ENCODE measurements around the gene IDH3B. TPM values are rescaled to one million over a fixed set of nuclear protein-coding genes. Genes with fewer than 3 reads are reported as not detected.
A peak's percentile ranks its signal among the peaks of the same experiment; 100 is the strongest.

Gene IDH3B
- total and polyA plus RNA-seq, 2 donors (not counting 1 experiment from before 2014, with no cell fraction given) = 131 to 225 TPM

GRCh38 chr20:2691663-2692035, 27.6 kb upstream of the IDH3B start:
- H3K4me1 Mint-ChIP-seq = peaks cover 22% of the 10 kb centered on the region
- no peaks in the 10 kb centered on the region for H4K20me1 ChIP-seq (ENCODE audit: control insufficient read depth, insufficient read depth, low read length, poor library complexity, severe bottlenecking)
- H3K4me3 ChIP-seq (ENCODE audit: control extremely low read depth in 1 of 5, extremely low read depth in 1 of 5, insufficient read depth in 1 of 5, low read depth in 2 of 5, low read length in 4 of 5) = peak overlapping the region in 3 of 5 experiments; percentile 37 to 49 (median 44)
- peak overlapping the region; percentile 69 for H2AFZ ChIP-seq (ENCODE audit: insufficient read depth, low read depth, low read length, poor library complexity, severe bottlenecking)
- peak overlapping the region; percentile 74 for H3K27ac Mint-ChIP-seq
- H3K9me3 Mint-ChIP-seq (ENCODE audit: insufficient read depth) = no peaks in the 10 kb centered on the region
- ChIA-PET POLR2A (no interaction called here), CTCF (interaction anchor here (1.1 kb wide), 1 partner anchor 39 kb away, joined by 4 read pairs; the partner anchor contains the start of gene NOP56)
- no peak for TF ChIP-seq EZH2 (IDR thresholded peaks at IDR 0.05; ENCODE audit: borderline replicate concordance, insufficient read depth, low read depth, low read length, poor library complexity, severe bottlenecking)
- TF ChIP-seq CTCF (IDR thresholded peaks at IDR 0.05) = no peak
- peaks cover 0 to 60% (median 32%) of the 10 kb centered on the region in 4 experiments for H3K27me3 ChIP-seq (replicated peaks in 1 of 4; ENCODE audit: control extremely low read depth in 1 of 4, control insufficient read depth in 3 of 4, insufficient read depth in 4 of 4, low read length in 3 of 4)
- H3K4me1 ChIP-seq (ENCODE audit: control insufficient read depth in 2 of 2, insufficient read depth in 2 of 2, low read length in 2 of 2) = peaks cover 14 to 19% of the 10 kb centered on the region in 2 donors
- peak overlapping the region; percentile 91 for H3K4me3 Mint-ChIP-seq
- H3K9ac ChIP-seq (ENCODE audit: low read length) = peak overlapping the region; percentile 41
- H3K9me3 ChIP-seq (ENCODE audit: control extremely low read depth in 1 of 3, control insufficient read depth in 2 of 3, insufficient read depth in 1 of 3, low read length in 2 of 3) = peaks cover 0 to 15% (median 0%) of the 10 kb centered on the region in 3 donors
- intact Hi-C loops (cut with micrococcal nuclease) = loop anchor here (2.0 kb wide), 1 partner anchor 41 kb away; no protein-coding TSS in a partner anchor
- H3K79me2 ChIP-seq (ENCODE audit: control insufficient read depth, insufficient read depth, low read length) = no peaks in the 10 kb centered on the region
- peak overlapping the region; percentile 87 for H3K4me2 ChIP-seq (replicated peaks; ENCODE audit: low read depth, low read length, poor library complexity, severe bottlenecking)
- H3K27ac ChIP-seq (ENCODE audit: low read length in 2 of 2) = no peak overlapping the region
- H3K36me3 ChIP-seq (replicated peaks in 1 of 2; ENCODE audit: control extremely low read depth in 1 of 2, control insufficient read depth in 1 of 2, extremely low read depth in 1 of 2, insufficient read depth in 2 of 2, low read length in 1 of 2) = no peaks in the 10 kb centered on the region
- peaks cover 69% of the 10 kb centered on the region for H3K27me3 Mint-ChIP-seq
- ATAC-seq (ENCODE audit: low read depth) (no peak), DNase-seq (peak; percentile 19)
- 86% methylated on average over 10 of the region's 10 CpGs for WGBS (ENCODE audit: insufficient coverage)

GRCh38 chr20:2691127-2691526, 27.1 kb upstream of the IDH3B start:
- WGBS (ENCODE audit: insufficient coverage) = 93% methylated on average over 4 of the region's 8 CpGs
- Histone ChIP-seq H3K4me3 (ENCODE audit: control extremely low read depth in 1 of 5, extremely low read depth in 1 of 5, insufficient read depth in 1 of 5, low read depth in 2 of 5, low read length in 4 of 5) (no peak overlapping the region), H2AFZ (ENCODE audit: insufficient read depth, low read depth, low read length, poor library complexity, severe bottlenecking) (no peak overlapping the region), H3K36me3 (replicated peaks in 1 of 2; ENCODE audit: control extremely low read depth in 1 of 2, control insufficient read depth in 1 of 2, extremely low read depth in 1 of 2, insufficient read depth in 2 of 2, low read length in 1 of 2) (no peaks in the 10 kb centered on the region), H3K9ac (ENCODE audit: low read length) (no peak overlapping the region), H3K79me2 (ENCODE audit: control insufficient read depth, insufficient read depth, low read length) (no peaks in the 10 kb centered on the region), H4K20me1 (ENCODE audit: control insufficient read depth, insufficient read depth, low read length, poor library complexity, severe bottlenecking) (no peaks in the 10 kb centered on the region), H3K27ac (ENCODE audit: low read length in 2 of 2) (no peak overlapping the region), H3K4me1 (ENCODE audit: control insufficient read depth in 2 of 2, insufficient read depth in 2 of 2, low read length in 2 of 2) (peaks cover 14 to 19% of the 10 kb centered on the region in 2 donors), H3K9me3 (ENCODE audit: control extremely low read depth in 1 of 3, control insufficient read depth in 2 of 3, insufficient read depth in 1 of 3, low read length in 2 of 3) (peaks cover 0 to 15% (median 0%) of the 10 kb centered on the region in 3 donors), H3K27me3 (replicated peaks in 1 of 4; ENCODE audit: control extremely low read depth in 1 of 4, control insufficient read depth in 3 of 4, insufficient read depth in 4 of 4, low read length in 3 of 4) (peaks cover 0 to 59% (median 31%) of the 10 kb centered on the region in 4 experiments), H3K4me2 (replicated peaks; ENCODE audit: low read depth, low read length, poor library complexity, severe bottlenecking) (no peak overlapping the region)
- Mint-ChIP-seq H3K4me1 (peaks cover 22% of the 10 kb centered on the region), H3K27ac (peak overlapping the region; percentile 74), H3K9me3 (ENCODE audit: insufficient read depth) (no peaks in the 10 kb centered on the region), H3K27me3 (peaks cover 70% of the 10 kb centered on the region), H3K4me3 (peak overlapping the region; percentile 91)
- POLR2A ChIA-PET = no interaction called here
- intact Hi-C loops (cut with micrococcal nuclease) = no loop called here
- CTCF ChIA-PET = no interaction called here
- no peak for TF ChIP-seq CTCF (IDR thresholded peaks at IDR 0.05)
- no peak for TF ChIP-seq EZH2 (IDR thresholded peaks at IDR 0.05; ENCODE audit: borderline replicate concordance, insufficient read depth, low read depth, low read length, poor library complexity, severe bottlenecking)
- no peak for DNase-seq
- no peak for ATAC-seq (ENCODE audit: low read depth)
